Mucosa of stomach (tissue), 1 donor: Measurements from ENCODE around the gene DCBLD2.

ENCODE experiments used
- H3K27me3 ChIP-seq: one replicate; pipeline ENCODE4 v1.7.0; 2013; ENCODE audit warnings: mild to moderate bottlenecking, low read length; ENCODE audit not compliant: control insufficient read depth, insufficient read depth
- H3K36me3 ChIP-seq: one replicate; pipeline ENCODE4 v1.7.0; 2013; ENCODE audit warnings: low read length; ENCODE audit not compliant: control insufficient read depth, insufficient read depth
- H3K4me1 ChIP-seq: one replicate; pipeline ENCODE4 v1.7.0; 2013; ENCODE audit warnings: mild to moderate bottlenecking, low read length; ENCODE audit not compliant: control insufficient read depth, insufficient read depth
- H3K4me3 ChIP-seq: one replicate; pipeline ENCODE4 v1.7.0; 2013; ENCODE audit warnings: low read length
- H3K9ac ChIP-seq: one replicate; pipeline ENCODE4 v1.7.0; 2013; ENCODE audit warnings: mild to moderate bottlenecking, low read length, moderate library complexity
- H3K9me3 ChIP-seq: one replicate; pipeline ENCODE4 v1.7.0; 2013; ENCODE audit warnings: mild to moderate bottlenecking, low read length, moderate library complexity; ENCODE audit not compliant: control insufficient read depth
- donor health status: Pancreatic carcinoma.

DCBLD2 gene

GRCh38 chr3:98769448-98769847, 132.0 kb downstream of the DCBLD2 start:
- H3K27me3 ChIP-seq = no peaks in the 10 kb centered on the region
- peaks cover 9% of the 10 kb centered on the region for H3K4me1 ChIP-seq
- H3K4me3 ChIP-seq = no peak overlapping the region
- H3K9ac ChIP-seq = no peak overlapping the region
- H3K9me3 ChIP-seq = no peaks in the 10 kb centered on the region
- H3K36me3 ChIP-seq = no peaks in the 10 kb centered on the region

GRCh38 chr3:98768961-98769360, 132.5 kb downstream of the DCBLD2 start:
- peaks cover 9% of the 10 kb centered on the region for H3K4me1 ChIP-seq
- H3K27me3 ChIP-seq = no peaks in the 10 kb centered on the region
- no peak overlapping the region for H3K9ac ChIP-seq
- no peak overlapping the region for H3K4me3 ChIP-seq
- H3K9me3 ChIP-seq = no peaks in the 10 kb centered on the region
- H3K36me3 ChIP-seq = no peaks in the 10 kb centered on the region

GRCh38 chr3:98766924-98767323, 134.6 kb downstream of the DCBLD2 start:
- Histone ChIP-seq H3K27me3 (no peaks in the 10 kb centered on the region), H3K4me3 (no peak overlapping the region), H3K9ac (no peak overlapping the region), H3K9me3 (no peaks in the 10 kb centered on the region), H3K36me3 (no peaks in the 10 kb centered on the region), H3K4me1 (peaks cover 9% of the 10 kb centered on the region)

GRCh38 chr3:98765721-98766120, 135.8 kb downstream of the DCBLD2 start:
- Histone ChIP-seq H3K9ac (no peak overlapping the region), H3K9me3 (no peaks in the 10 kb centered on the region), H3K27me3 (no peaks in the 10 kb centered on the region), H3K36me3 (no peaks in the 10 kb centered on the region), H3K4me1 (peaks cover 6% of the 10 kb centered on the region), H3K4me3 (no peak overlapping the region)

GRCh38 chr3:98764472-98764884, 137.0 kb downstream of the DCBLD2 start:
- Histone ChIP-seq H3K4me1 (no peaks in the 10 kb centered on the region), H3K36me3 (no peaks in the 10 kb centered on the region), H3K9ac (no peak overlapping the region), H3K4me3 (no peak overlapping the region), H3K9me3 (no peaks in the 10 kb centered on the region), H3K27me3 (no peaks in the 10 kb centered on the region)

- H3K9me3 ChIP-seq = no peaks in the 10 kb centered on the region
- no peaks in the 10 kb centered on the region for H3K4me1 ChIP-seq
- H3K36me3 ChIP-seq = no peaks in the 10 kb centered on the region
- H3K4me3 ChIP-seq = no peak overlapping the region
- H3K27me3 ChIP-seq = no peaks in the 10 kb centered on the region
- no peak overlapping the region for H3K9ac ChIP-seq
Observed at GRCh38 chr3:98763819-98764418, 137.6 kb downstream of the DCBLD2 start.

GRCh38 chr3:98763076-98763475, 138.4 kb downstream of the DCBLD2 start, which contains the start of gene ST3GAL6:
TSS of gene ST3GAL6 (plus strand) at chr3:98763340. CDS start at chr3:98768441, 5,101 bp downstream.
- H3K36me3 ChIP-seq = no peaks in the 10 kb centered on the region
- no peak within 1 kb of the TSS for H3K9ac ChIP-seq
- no peaks in the 10 kb centered on the region for H3K27me3 ChIP-seq
- no peaks in the 10 kb centered on the region for H3K9me3 ChIP-seq
- H3K4me1 ChIP-seq = no peaks in the 10 kb centered on the region
- no peak within 1 kb of the TSS for H3K4me3 ChIP-seq

GRCh38 chr3:98761643-98762229, 139.8 kb downstream of the DCBLD2 start:
- Histone ChIP-seq H3K36me3 (no peaks in the 10 kb centered on the region), H3K4me3 (no peak overlapping the region), H3K27me3 (no peaks in the 10 kb centered on the region), H3K9me3 (no peaks in the 10 kb centered on the region), H3K9ac (no peak overlapping the region), H3K4me1 (no peaks in the 10 kb centered on the region)

- Histone ChIP-seq H3K9ac (no peak overlapping the region), H3K9me3 (no peaks in the 10 kb centered on the region), H3K36me3 (no peaks in the 10 kb centered on the region), H3K27me3 (no peaks in the 10 kb centered on the region), H3K4me3 (no peak overlapping the region), H3K4me1 (no peaks in the 10 kb centered on the region)
Observed at GRCh38 chr3:98759629-98760028, 141.9 kb downstream of the DCBLD2 start.

- Histone ChIP-seq H3K36me3 (no peaks in the 10 kb centered on the region), H3K9ac (no peak overlapping the region), H3K4me3 (no peak overlapping the region), H3K27me3 (no peaks in the 10 kb centered on the region), H3K9me3 (no peaks in the 10 kb centered on the region), H3K4me1 (no peaks in the 10 kb centered on the region)
Observed at GRCh38 chr3:98755601-98756000, 145.9 kb downstream of the DCBLD2 start.

GRCh38 chr3:98754483-98754882, 147.0 kb downstream of the DCBLD2 start:
- Histone ChIP-seq H3K9ac (no peak overlapping the region), H3K36me3 (no peaks in the 10 kb centered on the region), H3K27me3 (no peaks in the 10 kb centered on the region), H3K4me3 (no peak overlapping the region), H3K4me1 (no peaks in the 10 kb centered on the region), H3K9me3 (no peaks in the 10 kb centered on the region)

GRCh38 chr3:98750276-98750919, 151.1 kb downstream of the DCBLD2 start:
- H3K4me1 ChIP-seq = no peaks in the 10 kb centered on the region

More at GRCh38 chr3:98750276-98750919, 151.1 kb downstream of the DCBLD2 start:
- Histone ChIP-seq H3K27me3 (no peaks in the 10 kb centered on the region), H3K36me3 (no peaks in the 10 kb centered on the region), H3K4me3 (no peak overlapping the region), H3K9me3 (no peaks in the 10 kb centered on the region), H3K9ac (no peak overlapping the region)
